Smooth muscle cell (in vitro differentiated cells): ENCODE data around the gene POU6F2. TPM values are rescaled to one million over a fixed set of nuclear protein-coding genes. Genes with fewer than 3 reads are reported as not detected.
A peak's percentile ranks its signal among the peaks of the same experiment; 100 is the strongest.

Experiments used
- DNase-seq: peaks from one replicate; lab custom pipeline; 2025; ENCODE audit not compliant: unreplicated experiment; lab: John Stamatoyannopoulos, UW
- H2AFZ ChIP-seq: fragments of 200-600 bp; sonication (generic); 2 replicates; pipeline ENCODE4 v1.6.0; 2016; ENCODE audit warnings: antibody characterized with exemption, low read depth, mild to moderate bottlenecking
- H3F3A ChIP-seq: fragments of 200-600 bp; sonication (generic); 2 replicates; pipeline ENCODE4 v1.6.0; 2017; ENCODE audit warnings: antibody characterized with exemption, low read depth
- H3K27ac ChIP-seq: fragments of 200-600 bp; sonication (generic); 2 replicates; pipeline ENCODE4 v1.5.1; 2016; ENCODE audit warnings: low read depth, mild to moderate bottlenecking
- H3K27me3 ChIP-seq: fragments of 200-600 bp; sonication (generic); 2 replicates; pipeline ENCODE4 v1.6.1; 2016; ENCODE audit warnings: low read depth, mild to moderate bottlenecking
- H3K36me3 ChIP-seq: fragments of 200-600 bp; sonication (generic); 2 replicates; pipeline ENCODE4 v1.5.1; 2016; ENCODE audit warnings: low read depth
- H3K4me1 ChIP-seq: fragments of 200-600 bp; sonication (generic); 2 replicates; pipeline ENCODE4 v1.5.1; 2016; ENCODE audit warnings: low read depth
- H3K4me2 ChIP-seq: fragments of 200-600 bp; sonication (generic); 2 replicates; pipeline ENCODE4 v1.6.0; 2016; ENCODE audit warnings: mild to moderate bottlenecking
- H3K4me3 ChIP-seq: fragments of 200-600 bp; sonication (generic); 2 replicates; pipeline ENCODE4 v1.5.1; 2016; ENCODE audit warnings: mild to moderate bottlenecking
- H3K79me2 ChIP-seq: fragments of 200-600 bp; sonication (generic); 2 replicates; pipeline ENCODE4 v1.6.0; 2016; ENCODE audit warnings: low read depth, mild to moderate bottlenecking
- H3K9ac ChIP-seq: fragments of 200-600 bp; sonication (generic); 2 replicates; pipeline ENCODE4 v1.6.0; 2016; ENCODE audit warnings: low read depth
- H3K9me3 ChIP-seq: fragments of 200-600 bp; sonication (generic); replicated peaks from 2 replicates; pipeline ENCODE4 v1.5.1; 2016; ENCODE audit warnings: low read depth
- H4K20me1 ChIP-seq: fragments of 200-600 bp; sonication (generic); 2 replicates; pipeline ENCODE4 v1.6.0; 2016; ENCODE audit warnings: low read depth
- CTCF ChIP-seq: fragments of 200-600 bp; sonication (generic); IDR thresholded peaks from 2 replicates; pipeline ENCODE4 v1.5.1; 2017; ENCODE audit warnings: borderline replicate concordance, mild to moderate bottlenecking, antibody characterized with exemption; ENCODE audit not compliant: insufficient read depth, poor library complexity, severe bottlenecking
- WGBS: methylation state at CpG from one replicate; pipeline ENCODE4 v1.1.7; 2016; ENCODE audit warnings: low lambda C conversion rate; 5-methylcytosine and 5-hydroxymethylcytosine counted together
- polyA plus RNA-seq: library from polyadenylated mRNA; unstranded; fragments of >200 nt; fragmentation: Nextera tagmentation; extraction: Ambion mirVana; gene quantifications from 2 replicates; pipeline ENCODE4 v1.2.1, GENCODE V29; 2016
- total RNA-seq: library from RNA; depleted of rRNA; stranded (reverse); fragments of >200 nt; gene quantifications from 2 replicates; pipeline ENCODE4 v1.2.3, GENCODE V29; 2014

POU6F2 gene
- total and polyA plus RNA-seq, 2 experiments from 2014 or later = 1.2 TPM

GRCh38 chr7:39033885-39034624, 56.3 kb downstream of the POU6F2 start:
- no peak overlapping the region for H3K9ac ChIP-seq
- H3K27me3 ChIP-seq = no peaks in the 10 kb centered on the region
- H3K4me1 ChIP-seq = peaks cover 8% of the 10 kb centered on the region
- WGBS = 88% methylated on average over 13 of the region's 13 CpGs
- H2AFZ ChIP-seq = no peak overlapping the region
- DNase-seq = no peak
- no peaks in the 10 kb centered on the region for H3K36me3 ChIP-seq
- H3K9me3 ChIP-seq = no peaks in the 10 kb centered on the region
- no peak for TF ChIP-seq CTCF
- no peaks in the 10 kb centered on the region for H4K20me1 ChIP-seq
- H3K27ac ChIP-seq = no peak overlapping the region
- H3F3A ChIP-seq = no peaks in the 10 kb centered on the region
- H3K4me3 ChIP-seq = no peak overlapping the region
- H3K79me2 ChIP-seq = no peaks in the 10 kb centered on the region
- no peak overlapping the region for H3K4me2 ChIP-seq

- H3F3A ChIP-seq = no peaks in the 10 kb centered on the region
- H3K4me2 ChIP-seq = no peak overlapping the region
- no peaks in the 10 kb centered on the region for H3K9me3 ChIP-seq
- H3K79me2 ChIP-seq = no peaks in the 10 kb centered on the region
- peaks cover 8% of the 10 kb centered on the region for H3K4me1 ChIP-seq
- no peak overlapping the region for H3K9ac ChIP-seq
- H3K27ac ChIP-seq = no peak overlapping the region
- no peaks in the 10 kb centered on the region for H4K20me1 ChIP-seq
- no peaks in the 10 kb centered on the region for H3K27me3 ChIP-seq
- DNase-seq = no peak
- H2AFZ ChIP-seq = peak overlapping the region; percentile 2
- no peak for TF ChIP-seq CTCF
- H3K36me3 ChIP-seq = no peaks in the 10 kb centered on the region
- no peak overlapping the region for H3K4me3 ChIP-seq
- WGBS = 53% methylated on average over 4 of the region's 4 CpGs
Measured at GRCh38 chr7:39035156-39035555, 57.4 kb downstream of the POU6F2 start.

- no peak for DNase-seq
- Histone ChIP-seq H3K27ac (no peak overlapping the region), H3K4me1 (peaks cover 8% of the 10 kb centered on the region), H2AFZ (no peak overlapping the region), H3K4me2 (no peak overlapping the region), H3K9me3 (no peaks in the 10 kb centered on the region), H3K27me3 (no peaks in the 10 kb centered on the region), H3F3A (no peaks in the 10 kb centered on the region), H3K36me3 (no peaks in the 10 kb centered on the region), H3K9ac (no peak overlapping the region), H4K20me1 (no peaks in the 10 kb centered on the region), H3K4me3 (no peak overlapping the region), H3K79me2 (no peaks in the 10 kb centered on the region)
- TF ChIP-seq CTCF = no peak
- WGBS = 95% methylated on average over 4 of the region's 4 CpGs
Measured at GRCh38 chr7:39035903-39036302, 58.2 kb downstream of the POU6F2 start.

- Histone ChIP-seq H3K27ac (no peak overlapping the region), H3K9me3 (no peaks in the 10 kb centered on the region), H3K79me2 (no peaks in the 10 kb centered on the region), H2AFZ (no peak overlapping the region), H3K36me3 (no peaks in the 10 kb centered on the region), H3K27me3 (no peaks in the 10 kb centered on the region), H3K4me1 (no peaks in the 10 kb centered on the region), H3K4me3 (no peak overlapping the region), H3F3A (no peaks in the 10 kb centered on the region), H3K4me2 (no peak overlapping the region), H4K20me1 (no peaks in the 10 kb centered on the region), H3K9ac (no peak overlapping the region)
- WGBS = 78% methylated on average over 1 of the region's 1 CpG
- DNase-seq = no peak
- no peak for TF ChIP-seq CTCF
Measured at GRCh38 chr7:39042670-39043069, 65.0 kb downstream of the POU6F2 start.
